HG02840 (cell line): Measurements from ENCODE around the gene DYRK4.
A peak's percentile ranks its signal among the peaks of the same experiment; 100 is the strongest.

Experiments used
- ATAC-seq: cut with Tn5 transposase; IDR thresholded peaks from one replicate; pipeline ENCODE4 v1.9.1; 2021; ENCODE audit warnings: mild to moderate bottlenecking, moderate library complexity, moderate number of reproducible peaks; ENCODE audit not compliant: unreplicated experiment, low FRiP score

The DYRK4 gene

GRCh38 chr12:4558171-4558570 is 3.8 kb upstream of the DYRK4 start:
- no peak for ATAC-seq

- no peak for ATAC-seq
Measured at GRCh38 chr12:4563336-4563735, 1.3 kb downstream of the DYRK4 start.

GRCh38 chr12:4564818-4565217 is 2.8 kb downstream of the DYRK4 start:
- ATAC-seq: no peak

DNA sequence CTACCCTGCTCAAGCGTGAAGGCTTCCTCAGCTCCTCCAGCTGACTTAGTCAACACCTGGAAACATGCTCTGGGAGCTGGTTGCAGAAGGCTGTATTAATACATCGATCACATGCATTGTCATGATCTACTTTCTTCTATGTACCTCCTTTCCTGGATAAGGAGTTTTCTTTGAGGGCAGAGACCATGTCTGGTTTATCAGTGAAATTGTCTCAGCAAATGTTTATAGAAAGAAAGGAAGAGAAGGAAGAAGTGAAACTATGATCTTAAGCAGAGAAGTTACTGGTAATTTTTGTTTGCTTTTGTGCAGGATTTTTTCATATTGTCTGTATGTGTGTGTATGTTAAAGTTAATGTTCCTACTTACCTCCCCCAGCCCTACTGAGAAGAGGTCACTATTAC is 4.5 kb downstream of the DYRK4 start:
- ATAC-seq: no peak

DNA sequence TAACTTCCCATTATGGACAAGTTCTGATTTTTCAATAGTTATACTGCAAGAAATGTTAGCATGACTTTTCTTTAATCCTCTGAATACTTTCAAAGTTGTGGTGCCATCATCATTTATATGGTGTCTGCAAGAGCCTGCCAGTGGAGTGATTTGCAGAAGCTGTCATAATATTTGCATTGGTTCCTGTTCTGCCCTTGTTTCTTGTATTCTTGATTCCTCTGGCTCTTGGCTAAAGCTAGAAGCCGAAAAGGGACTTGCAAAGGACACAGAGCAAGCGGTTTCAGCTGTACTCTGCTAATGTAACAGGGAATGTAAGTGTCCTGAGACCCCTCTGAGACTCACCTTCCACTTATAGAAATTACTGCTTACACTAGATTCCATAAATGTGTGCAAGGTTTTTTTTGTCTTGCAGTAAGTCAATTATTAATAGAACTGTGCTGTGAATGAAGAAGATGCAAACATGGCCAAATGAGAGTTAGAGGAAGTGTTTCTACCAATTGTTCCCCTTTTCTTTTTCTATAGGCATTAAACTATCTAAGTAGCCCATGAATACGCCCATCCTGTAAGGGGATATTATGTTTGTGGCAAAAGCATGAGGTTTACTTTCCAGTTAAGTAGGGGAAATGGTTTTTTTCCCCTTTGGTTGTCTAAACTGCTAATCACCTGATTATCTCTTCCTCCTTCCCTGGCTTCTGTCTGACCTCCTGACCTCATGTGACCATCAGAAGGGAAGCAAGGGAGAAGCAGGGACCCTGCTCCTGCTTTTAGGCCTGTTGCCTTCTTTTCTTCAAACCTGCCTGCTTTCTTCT is 5.3 kb downstream of the DYRK4 start:
- peak; percentile 47 for ATAC-seq

DNA sequence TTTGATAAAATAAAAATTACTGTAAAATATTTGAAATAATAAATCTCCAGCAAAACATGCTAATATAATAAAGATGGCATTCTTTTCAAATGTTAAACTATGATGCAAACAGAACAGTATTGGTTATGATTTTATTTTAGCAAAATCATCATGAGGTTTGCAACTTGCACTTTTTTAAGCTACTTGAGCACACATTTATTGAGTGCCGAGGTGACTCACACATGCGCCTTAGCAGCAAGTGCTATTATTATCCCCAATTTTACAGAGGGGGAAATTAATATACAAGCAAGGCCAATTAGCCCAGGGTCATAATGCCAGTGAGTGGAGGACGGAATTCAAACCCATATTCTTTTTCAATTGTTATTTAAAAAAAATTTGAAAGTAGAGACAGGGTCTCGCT is 7.3 kb downstream of the DYRK4 start:
- no peak for ATAC-seq

GRCh38 chr12:4572680-4573079 is 10.7 kb downstream of the DYRK4 start:
- no peak for ATAC-seq

DNA sequence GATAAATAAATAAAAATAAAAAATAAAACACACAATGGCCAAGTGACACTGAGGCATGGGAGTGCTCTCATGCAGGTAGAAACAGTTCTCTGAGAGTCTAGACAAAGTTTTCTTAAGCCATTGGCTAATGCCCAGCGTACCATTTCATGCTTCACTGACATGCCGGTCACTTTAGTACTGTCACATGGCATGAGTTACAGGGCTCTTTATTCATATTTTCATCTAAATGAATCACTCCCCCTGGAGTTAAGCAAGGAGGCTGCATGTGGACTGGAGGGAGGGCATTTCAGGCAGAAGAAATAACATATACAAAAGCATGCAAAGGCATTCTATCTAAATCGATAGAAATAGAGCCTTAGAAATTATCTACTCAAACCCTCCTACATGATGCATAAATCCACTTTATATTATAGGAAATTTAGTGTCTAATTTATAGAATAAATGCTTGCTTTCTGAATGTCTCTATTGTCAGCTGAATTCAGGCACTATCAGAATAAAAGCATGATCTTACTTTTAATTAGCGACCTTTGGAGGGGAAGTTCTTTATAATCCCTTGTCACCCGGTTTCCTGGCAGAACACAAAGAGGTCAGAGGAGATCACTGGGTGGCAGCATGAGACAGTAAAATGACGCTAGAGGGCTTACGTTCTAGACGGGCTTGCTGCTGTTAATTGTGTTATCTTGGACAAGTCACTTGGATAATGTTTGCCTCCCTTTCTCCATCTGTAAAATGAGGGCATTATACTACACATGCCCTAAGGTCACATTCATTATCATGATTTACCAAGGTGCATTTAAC is 17.5 kb downstream of the DYRK4 start:
- ATAC-seq: no peak

- no peak for ATAC-seq
Measured at GRCh38 chr12:4580281-4580688, 18.3 kb downstream of the DYRK4 start.

DNA sequence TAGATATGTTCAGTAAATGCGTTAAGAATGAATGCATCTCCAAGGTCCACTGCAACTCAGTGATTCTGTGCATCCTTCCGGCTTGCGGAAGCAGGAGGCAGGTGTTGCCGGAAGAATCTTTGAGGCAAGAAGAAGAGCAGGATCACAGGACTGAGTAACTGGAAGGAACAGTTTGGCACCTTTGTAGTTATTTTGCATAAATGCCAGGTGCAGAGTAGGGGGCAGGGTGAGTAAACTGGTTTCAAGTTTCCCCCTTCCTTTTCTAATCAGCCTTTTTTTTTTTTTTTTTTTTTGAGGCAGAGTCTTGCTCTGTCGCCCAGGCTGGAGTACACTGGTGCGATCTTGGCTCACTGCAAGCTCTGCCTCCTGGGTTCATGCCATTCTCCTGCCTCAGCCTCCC is 22.3 kb downstream of the DYRK4 start:
- ATAC-seq: no peak

- ATAC-seq: no peak
Measured at GRCh38 chr12:4584896-4585295, 22.9 kb downstream of the DYRK4 start.

DNA sequence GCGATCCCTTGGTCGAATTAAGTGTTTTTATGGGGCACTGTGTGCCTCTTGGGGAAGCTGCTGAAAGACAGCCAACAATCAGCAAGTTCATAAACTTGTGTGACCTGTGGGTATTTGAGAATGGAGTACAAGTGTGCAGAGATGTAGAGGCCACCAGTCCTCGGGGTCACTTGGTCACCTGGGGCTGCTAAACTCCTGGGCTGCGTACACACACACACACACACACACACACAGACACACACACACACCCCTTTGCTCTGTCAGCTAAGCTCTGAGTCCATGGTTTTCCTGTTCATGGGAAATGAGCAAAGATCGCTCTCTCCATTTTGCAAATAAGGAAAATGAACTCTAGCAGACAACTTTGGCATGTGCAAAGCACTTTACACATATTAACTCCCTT is 24.5 kb downstream of the DYRK4 start:
- no peak for ATAC-seq

- ATAC-seq: no peak
Measured at GRCh38 chr12:4587108-4587507, 25.1 kb downstream of the DYRK4 start.

DNA sequence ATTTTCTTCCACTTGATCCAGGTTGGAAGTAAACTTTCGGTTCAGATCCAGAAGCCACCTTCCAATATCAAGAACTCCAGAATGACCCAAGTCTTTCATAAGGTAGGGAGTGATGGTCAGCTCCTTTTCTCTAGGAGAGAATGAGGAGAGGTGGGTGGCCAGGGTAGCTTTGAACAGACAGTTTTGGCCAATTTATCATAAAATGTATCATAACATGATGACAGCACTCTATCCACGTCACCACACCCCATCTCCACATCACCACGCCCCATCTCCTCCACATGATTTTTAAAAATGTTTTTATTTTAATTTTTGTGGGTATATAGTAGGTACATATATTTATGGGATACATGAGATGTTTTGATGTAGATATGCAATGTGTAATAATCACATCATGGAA is 26.9 kb downstream of the DYRK4 start:
- no peak for ATAC-seq

- ATAC-seq: no peak
Measured at GRCh38 chr12:4589941-4590340, 27.9 kb downstream of the DYRK4 start.

- no peak for ATAC-seq
Measured at GRCh38 chr12:4591180-4591687, 29.2 kb downstream of the DYRK4 start.

GRCh38 chr12:4595881-4596280 is 33.9 kb downstream of the DYRK4 start:
- no peak for ATAC-seq

GRCh38 chr12:4603421-4603820 is 41.4 kb downstream of the DYRK4 start:
- ATAC-seq: no peak

GRCh38 chr12:4603946-4604345 is 41.9 kb downstream of the DYRK4 start:
- ATAC-seq: no peak

- ATAC-seq: peak; percentile 90
Measured at GRCh38 chr12:4604684-4605193, 42.7 kb downstream of the DYRK4 start.

- ATAC-seq: no peak
Measured at GRCh38 chr12:4607056-4607455, 45.0 kb downstream of the DYRK4 start.
